ENCODE results near the gene HOXB3.

- TF ChIP-seq POLR2A (IDR thresholded peaks at IDR 0.05): no peak
- no peak for TF ChIP-seq CTCF (IDR thresholded peaks at IDR 0.05)
These were observed 20.8 kb downstream of the HOXB3 start for GRCh38 chr17:48569240-48569582.
